HepG2 (cell line): Measurements from ENCODE around the gene CST4. TPM values are rescaled to one million over a fixed set of nuclear protein-coding genes. Genes with fewer than 3 reads are reported as not detected.

Experiments
- DNMT3B ChIP-seq: conservative IDR thresholded peaks from 2 replicates; pipeline ENCODE4 v1.6.1; 2016; ENCODE audit warnings: missing biosample characterization, control low read depth
- HMG20A ChIP-seq: IDR thresholded peaks from 2 replicates; pipeline ENCODE4 v1.6.1; 2016; ENCODE audit warnings: borderline replicate concordance
- HOXA5 ChIP-seq: sonication (generic); formaldehyde crosslinking; IDR thresholded peaks from 2 replicates; pipeline ENCODE4 v1.4.0; 2020; ENCODE audit warnings: missing genetic modification reagents
- KDM2A ChIP-seq: sonication (generic); formaldehyde crosslinking; IDR thresholded peaks from 2 replicates; pipeline ENCODE4 v1.4.0; 2020; ENCODE audit warnings: low read depth, missing genetic modification reagents, borderline replicate concordance
- KLF13 ChIP-seq: sonication (generic); formaldehyde crosslinking; IDR thresholded peaks from 2 replicates; pipeline ENCODE4 v1.4.0; 2020; ENCODE audit warnings: mild to moderate bottlenecking, missing genetic modification reagents
- LCORL ChIP-seq, 2 experiments: fragments of 450-650 bp in 1 of 2; sonication (generic) in 1 of 2; formaldehyde crosslinking in 1 of 2; IDR thresholded peaks; 2 replicates each; pipeline versions ENCODE4 v1.5.0 to v1.6.1; 2017 to 2020; ENCODE audit warnings: antibody characterized with exemption in 1 of 2, missing genetic modification reagents in 1 of 2
- MXI1 ChIP-seq: IDR thresholded peaks from 3 replicates; pipeline ENCODE4 v1.6.1; 2012; ENCODE audit warnings: low read depth, low read length, inconsistent platforms, borderline replicate concordance
- NONO ChIP-seq, 2 experiments: fragments of 450-650 bp in 1 of 2; sonication (generic) in 1 of 2; formaldehyde crosslinking in 1 of 2; IDR thresholded peaks in 1 of 2; conservative IDR thresholded peaks in 1 of 2; 2 replicates each; pipeline versions ENCODE4 v1.6.1 to v1.8.0; 2017 to 2022; ENCODE audit warnings: mild to moderate bottlenecking in 1 of 2, missing genetic modification reagents in 1 of 2, moderate library complexity in 1 of 2
- PAWR ChIP-seq: sonication (generic); formaldehyde crosslinking; IDR thresholded peaks from 2 replicates; pipeline ENCODE4 v1.4.0; 2020; ENCODE audit warnings: missing genetic modification reagents, mild to moderate bottlenecking, borderline replicate concordance
- RBM22 ChIP-seq: fragments of 200-400 bp; formaldehyde crosslinking; optimal IDR thresholded peaks from 2 replicates; pipeline ENCODE3; 2017; ENCODE audit warnings: mild to moderate bottlenecking, low read length, moderate library complexity
- RFX3 ChIP-seq: IDR thresholded peaks from 2 replicates; pipeline ENCODE4 v1.6.1; 2016; ENCODE audit warnings: missing biosample characterization, missing genetic modification reagents
- SAP130 ChIP-seq: IDR thresholded peaks from 2 replicates; pipeline ENCODE4 v1.6.1; 2016; ENCODE audit warnings: low read depth
- SIN3B ChIP-seq: fragments of 150-350 bp; IDR thresholded peaks from 2 replicates; pipeline ENCODE4 v1.6.1; 2014; ENCODE audit warnings: low read length
- SP140L ChIP-seq: sonication (generic); formaldehyde crosslinking; IDR thresholded peaks from 2 replicates; pipeline ENCODE4 v1.4.0; 2020; ENCODE audit warnings: missing genetic modification reagents, borderline replicate concordance
- ZMYM3 ChIP-seq: sonication (generic); formaldehyde crosslinking; IDR thresholded peaks from 2 replicates; pipeline ENCODE4 v1.5.1; 2020; ENCODE audit warnings: mild to moderate bottlenecking, missing genetic modification reagents
- ZMYM4 ChIP-seq: sonication (generic); formaldehyde crosslinking; IDR thresholded peaks from 2 replicates; pipeline ENCODE4 v1.8.1; 2023; ENCODE audit warnings: mild to moderate bottlenecking, missing genetic modification reagents
- ZNF264 ChIP-seq: sonication (generic); formaldehyde crosslinking; IDR thresholded peaks from 2 replicates; pipeline ENCODE4 v1.4.0; 2020; ENCODE audit warnings: missing genetic modification reagents
- ZNF317 ChIP-seq: sonication (generic); formaldehyde crosslinking; IDR thresholded peaks from 2 replicates; pipeline ENCODE4 v1.5.0; 2020; ENCODE audit warnings: mild to moderate bottlenecking, missing genetic modification reagents
- ZNF501 ChIP-seq: sonication (generic); formaldehyde crosslinking; IDR thresholded peaks from 2 replicates; pipeline ENCODE4 v1.5.1; 2020; ENCODE audit warnings: mild to moderate bottlenecking, moderate library complexity, missing genetic modification reagents
- ZNF678 ChIP-seq: sonication (generic); formaldehyde crosslinking; IDR thresholded peaks from 2 replicates; pipeline ENCODE4 v1.4.0; 2020; ENCODE audit warnings: mild to moderate bottlenecking, missing genetic modification reagents
- ZNF761 ChIP-seq: sonication (generic); formaldehyde crosslinking; conservative IDR thresholded peaks from 2 replicates; pipeline ENCODE4 v1.4.0; 2020; ENCODE audit warnings: mild to moderate bottlenecking, missing genetic modification reagents
- polyA plus RNA-seq, 8 experiments: library from polyadenylated mRNA; depleted of rRNA in 3 of 8; stranded (reverse) in 7 of 8; unstranded in 1 of 8; fragments of >200 nt; fragmentation: Illumina TruSeq in 4 of 8; extraction: Trizol in 4 of 8; gene quantifications; 2 replicates each; pipeline versions ENCODE4 v1.2.1 to v1.2.3, GENCODE V29; 2011 to 2016; ENCODE audit warnings: low read depth in 4 of 8, missing spikeins in 1 of 8, mixed read lengths in 1 of 8; ENCODE audit not compliant: insufficient read depth in 1 of 8
- total RNA-seq, 5 experiments: library from RNA; depleted of rRNA; stranded (reverse); fragments of >200 nt; fragmentation: Illumina TruSeq; extraction: Trizol; gene quantifications; 2 replicates each; pipeline ENCODE4 v1.2.3, GENCODE V29; 2016; ENCODE audit warnings: low read depth in 1 of 5
- TF ChIP-seq, protein P1 (sequence below): sonication (generic); formaldehyde crosslinking; IDR thresholded peaks from 2 replicates; pipeline ENCODE4 v1.5.1; 2020; ENCODE audit warnings: mild to moderate bottlenecking, missing genetic modification reagents, moderate library complexity
- TF ChIP-seq, protein P2 (sequence below): sonication (generic); formaldehyde crosslinking; IDR thresholded peaks from 2 replicates; pipeline ENCODE4 v1.4.0; 2020; ENCODE audit warnings: mild to moderate bottlenecking, missing genetic modification reagents
- TF ChIP-seq, protein P3 (sequence below), 2 experiments: sonication (generic) in 1 of 2; formaldehyde crosslinking in 1 of 2; IDR thresholded peaks; 2 replicates each; pipeline versions ENCODE4 v1.4.0 to v1.6.1; 2018 to 2020; ENCODE audit warnings: missing genetic modification reagents in 2 of 2, borderline replicate concordance in 1 of 2, low read depth in 1 of 2, mild to moderate bottlenecking in 1 of 2, missing biosample characterization in 1 of 2

Gene CST4
- total and polyA plus RNA-seq, 2 of the 13 experiments (the other 11 are each of a cell fraction or from before 2014, with no cell fraction given): not detected

DNA sequence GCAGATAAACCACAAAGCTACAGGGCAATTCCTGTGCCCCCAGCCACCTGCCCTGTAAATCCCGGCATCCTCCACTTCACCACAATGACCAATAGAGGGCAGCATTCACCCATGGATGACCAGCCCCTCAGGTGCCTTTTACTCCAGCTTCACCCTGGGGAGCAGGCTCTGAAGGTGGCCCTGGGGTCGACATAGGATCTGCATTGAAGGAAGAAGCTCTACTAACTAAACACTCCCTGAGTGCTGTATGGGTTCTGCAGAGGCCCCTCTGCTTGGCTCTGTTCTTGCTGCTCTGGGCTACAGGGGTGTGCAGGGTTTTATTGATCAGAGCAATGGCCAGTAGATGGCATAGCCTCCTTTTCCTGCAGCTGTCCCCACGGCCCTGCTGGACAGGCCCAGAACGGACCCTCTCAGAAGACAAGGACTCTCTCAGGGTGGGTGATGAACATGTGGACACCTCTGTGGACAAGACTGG, 20.3 kb downstream of the CST4 start (continued):
- TF ChIP-seq HMG20A (no peak), LCORL (IDR thresholded peaks at IDR 0.05) (no peak), LCORL (CRISPR knock-in tag; IDR thresholded peaks at IDR 0.05) (0 out of 2 replicates have a peak, but pooled peaks have one; percentile 41), ZNF678 (no peak), ZMYM4 (peak; percentile 51), KDM2A (CRISPR knock-in tag) (peak; percentile 77), KLF13 (CRISPR knock-in tag) (no peak), SIN3B (peak; percentile 56; the same call in 1 of the 2 replicates), NONO (IDR thresholded peaks at IDR 0.05) (no peak), NONO (CRISPR knock-in tag; conservative IDR thresholded peaks at IDR 0.05) (no peak), RFX3 (CRISPR knock-in tag) (0 out of 2 replicates have a peak, but pooled peaks have one; percentile 14), PAWR (no peak), ZNF501 (CRISPR knock-in tag) (0 out of 2 replicates have a peak, but pooled peaks have one; percentile 44), SAP130 (CRISPR knock-in tag) (0 out of 2 replicates have a peak, but pooled peaks have one; percentile 33), HOXA5 (CRISPR knock-in tag) (0 out of 2 replicates have a peak, but pooled peaks have one; percentile 37), ZNF264 (no peak), ZNF317 (CRISPR knock-in tag) (peak; percentile 45; the same call in 1 of the 2 replicates), SP140L (CRISPR knock-in tag) (0 out of 2 replicates have a peak, but pooled peaks have one; percentile 75), DNMT3B (CRISPR knock-in tag) (no peak), RBM22 (no peak), ZNF761 (CRISPR knock-in tag) (no peak), MXI1 (peak; percentile 47; the same call in 1 of the 3 replicates), ZMYM3 (no peak)
- TF ChIP-seq, protein P1, sequence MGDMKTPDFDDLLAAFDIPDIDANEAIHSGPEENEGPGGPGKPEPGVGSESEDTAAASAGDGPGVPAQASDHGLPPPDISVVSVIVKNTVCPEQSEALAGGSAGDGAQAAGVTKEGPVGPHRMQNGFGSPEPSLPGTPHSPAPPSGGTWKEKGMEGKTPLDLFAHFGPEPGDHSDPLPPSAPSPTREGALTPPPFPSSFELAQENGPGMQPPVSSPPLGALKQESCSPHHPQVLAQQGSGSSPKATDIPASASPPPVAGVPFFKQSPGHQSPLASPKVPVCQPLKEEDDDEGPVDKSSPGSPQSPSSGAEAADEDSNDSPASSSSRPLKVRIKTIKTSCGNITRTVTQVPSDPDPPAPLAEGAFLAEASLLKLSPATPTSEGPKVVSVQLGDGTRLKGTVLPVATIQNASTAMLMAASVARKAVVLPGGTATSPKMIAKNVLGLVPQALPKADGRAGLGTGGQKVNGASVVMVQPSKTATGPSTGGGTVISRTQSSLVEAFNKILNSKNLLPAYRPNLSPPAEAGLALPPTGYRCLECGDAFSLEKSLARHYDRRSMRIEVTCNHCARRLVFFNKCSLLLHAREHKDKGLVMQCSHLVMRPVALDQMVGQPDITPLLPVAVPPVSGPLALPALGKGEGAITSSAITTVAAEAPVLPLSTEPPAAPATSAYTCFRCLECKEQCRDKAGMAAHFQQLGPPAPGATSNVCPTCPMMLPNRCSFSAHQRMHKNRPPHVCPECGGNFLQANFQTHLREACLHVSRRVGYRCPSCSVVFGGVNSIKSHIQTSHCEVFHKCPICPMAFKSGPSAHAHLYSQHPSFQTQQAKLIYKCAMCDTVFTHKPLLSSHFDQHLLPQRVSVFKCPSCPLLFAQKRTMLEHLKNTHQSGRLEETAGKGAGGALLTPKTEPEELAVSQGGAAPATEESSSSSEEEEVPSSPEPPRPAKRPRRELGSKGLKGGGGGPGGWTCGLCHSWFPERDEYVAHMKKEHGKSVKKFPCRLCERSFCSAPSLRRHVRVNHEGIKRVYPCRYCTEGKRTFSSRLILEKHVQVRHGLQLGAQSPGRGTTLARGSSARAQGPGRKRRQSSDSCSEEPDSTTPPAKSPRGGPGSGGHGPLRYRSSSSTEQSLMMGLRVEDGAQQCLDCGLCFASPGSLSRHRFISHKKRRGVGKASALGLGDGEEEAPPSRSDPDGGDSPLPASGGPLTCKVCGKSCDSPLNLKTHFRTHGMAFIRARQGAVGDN (CRISPR knock-in tag): peak; percentile 35
- TF ChIP-seq, protein P2, sequence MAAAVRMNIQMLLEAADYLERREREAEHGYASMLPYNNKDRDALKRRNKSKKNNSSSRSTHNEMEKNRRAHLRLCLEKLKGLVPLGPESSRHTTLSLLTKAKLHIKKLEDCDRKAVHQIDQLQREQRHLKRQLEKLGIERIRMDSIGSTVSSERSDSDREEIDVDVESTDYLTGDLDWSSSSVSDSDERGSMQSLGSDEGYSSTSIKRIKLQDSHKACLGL (CRISPR knock-in tag): no peak
- TF ChIP-seq, protein P3, sequence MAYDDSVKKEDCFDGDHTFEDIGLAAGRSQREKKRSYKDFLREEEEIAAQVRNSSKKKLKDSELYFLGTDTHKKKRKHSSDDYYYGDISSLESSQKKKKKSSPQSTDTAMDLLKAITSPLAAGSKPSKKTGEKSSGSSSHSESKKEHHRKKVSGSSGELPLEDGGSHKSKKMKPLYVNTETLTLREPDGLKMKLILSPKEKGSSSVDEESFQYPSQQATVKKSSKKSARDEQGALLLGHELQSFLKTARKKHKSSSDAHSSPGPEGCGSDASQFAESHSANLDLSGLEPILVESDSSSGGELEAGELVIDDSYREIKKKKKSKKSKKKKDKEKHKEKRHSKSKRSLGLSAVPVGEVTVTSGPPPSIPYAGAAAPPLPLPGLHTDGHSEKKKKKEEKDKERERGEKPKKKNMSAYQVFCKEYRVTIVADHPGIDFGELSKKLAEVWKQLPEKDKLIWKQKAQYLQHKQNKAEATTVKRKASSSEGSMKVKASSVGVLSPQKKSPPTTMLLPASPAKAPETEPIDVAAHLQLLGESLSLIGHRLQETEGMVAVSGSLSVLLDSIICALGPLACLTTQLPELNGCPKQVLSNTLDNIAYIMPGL (CRISPR knock-in tag; IDR thresholded peaks at IDR 0.05; ENCODE audit: borderline replicate concordance in 1 of 2, low read depth in 1 of 2): peak; percentile 54 to 80; a peak in 2 of 4 replicates
